Neural cell (in vitro differentiated cells): ENCODE results near the gene CASR. TPM values are rescaled to one million over a fixed set of nuclear protein-coding genes. Genes with fewer than 3 reads are reported as not detected.

ENCODE experiments used
- H2AFZ ChIP-seq: fragments of 200-600, 300-800 bp; sonication (generic), shearing (Covaris generic); 2 replicates; pipeline ENCODE4 v1.6.0; 2014; ENCODE audit warnings: low read depth, mild to moderate bottlenecking, antibody characterized with exemption, low read length, moderate library complexity
- H3F3A ChIP-seq: fragments of 200-600 bp; shearing (Covaris generic); 2 replicates; pipeline ENCODE4 v1.6.1; 2016; ENCODE audit warnings: mild to moderate bottlenecking, moderate library complexity, mixed read lengths, antibody characterized with exemption, low read length; ENCODE audit not compliant: insufficient read depth, poor library complexity, severe bottlenecking
- H3K27ac ChIP-seq: fragments of 200-600, 300-800 bp; sonication (generic), shearing (Covaris generic); 2 replicates; pipeline ENCODE4 v1.5.1; 2014; ENCODE audit warnings: mild to moderate bottlenecking, low read length, moderate library complexity
- H3K27me3 ChIP-seq: fragments of 300-800, 200-600 bp; sonication (generic), shearing (Covaris generic); 2 replicates; pipeline ENCODE4 v1.6.0; 2014; ENCODE audit warnings: mild to moderate bottlenecking, low read depth, low read length, moderate library complexity; ENCODE audit not compliant: insufficient read depth
- H3K36me3 ChIP-seq: fragments of 300-800, 200-600 bp; sonication (generic), shearing (Covaris generic); 2 replicates; pipeline ENCODE4 v1.5.1; 2014; ENCODE audit warnings: mild to moderate bottlenecking, antibody characterized with exemption, low read length, moderate library complexity; ENCODE audit not compliant: insufficient read depth
- H3K4me2 ChIP-seq: fragments of 300-800, 200-600 bp; sonication (generic), shearing (Covaris generic); 2 replicates; pipeline ENCODE4 v1.6.0; 2014; ENCODE audit warnings: mild to moderate bottlenecking, low read length
- H3K4me3 ChIP-seq: fragments of 300-800, 200-600 bp; sonication (generic), shearing (Covaris generic); 2 replicates; pipeline ENCODE4 v1.5.1; 2014; ENCODE audit warnings: mild to moderate bottlenecking, low read length, moderate library complexity
- H3K79me2 ChIP-seq: fragments of 200-600 bp; shearing (Covaris generic); replicated peaks from 2 replicates; pipeline ENCODE4 v1.6.0; 2014; ENCODE audit warnings: mild to moderate bottlenecking, low read length, moderate library complexity; ENCODE audit not compliant: insufficient read depth
- H3K9ac ChIP-seq: fragments of 300-800, 200-600 bp; sonication (generic), shearing (Covaris generic); 2 replicates; pipeline ENCODE4 v1.6.1; 2016; ENCODE audit warnings: mild to moderate bottlenecking, low read length, mixed read lengths
- H3K9me2 ChIP-seq: fragments of 200-600 bp; shearing (Covaris generic); 2 replicates; pipeline ENCODE4 v1.6.1; 2016; ENCODE audit warnings: mild to moderate bottlenecking, low read length, mixed read lengths; ENCODE audit not compliant: insufficient read depth
- H3K9me3 ChIP-seq: fragments of 200-600, 300-800 bp; sonication (generic), shearing (Covaris generic); 2 replicates; pipeline ENCODE4 v1.6.1; 2016; ENCODE audit warnings: mild to moderate bottlenecking, mixed run types, low read length, moderate library complexity, mixed read lengths
- H4K20me1 ChIP-seq: fragments of 200-600 bp; shearing (Covaris generic); 2 replicates; pipeline ENCODE4 v1.6.1; 2016; ENCODE audit warnings: mild to moderate bottlenecking, mixed run types; ENCODE audit not compliant: insufficient read depth
- CTCF ChIP-seq: fragments of 450-650 bp; IDR thresholded peaks from 2 replicates; pipeline ENCODE4 v1.5.1; 2014; ENCODE audit warnings: antibody characterized with exemption, mild to moderate bottlenecking, moderate library complexity; ENCODE audit not compliant: poor library complexity, severe bottlenecking
- EP300 ChIP-seq: fragments of 450-650 bp; conservative IDR thresholded peaks from 2 replicates; pipeline ENCODE4 v1.6.1; 2014; ENCODE audit warnings: antibody characterized with exemption, mild to moderate bottlenecking, moderate library complexity; ENCODE audit not compliant: poor library complexity, severe bottlenecking
- EZH2 ChIP-seq: fragments of 200-600, 300-800 bp; shearing (Covaris generic), sonication (generic); IDR thresholded peaks from 2 replicates; pipeline ENCODE4 v1.6.1; 2014; ENCODE audit warnings: antibody characterized with exemption, low read length, borderline replicate concordance, mild to moderate bottlenecking; ENCODE audit not compliant: insufficient read depth, poor library complexity, severe bottlenecking
- MXI1 ChIP-seq: fragments of 450-650 bp; conservative IDR thresholded peaks from 2 replicates; pipeline ENCODE4 v1.6.1; 2014; ENCODE audit warnings: antibody characterized with exemption, mild to moderate bottlenecking; ENCODE audit not compliant: poor library complexity, severe bottlenecking
- POLR2AphosphoS5 ChIP-seq: IDR thresholded peaks from 2 replicates; pipeline ENCODE4 v1.6.1; 2012
- RAD21 ChIP-seq: fragments of 450-650 bp; conservative IDR thresholded peaks from 2 replicates; pipeline ENCODE4 v1.6.1; 2014; ENCODE audit warnings: antibody characterized with exemption, mild to moderate bottlenecking, moderate library complexity
- SMC3 ChIP-seq: fragments of 450-650 bp; conservative IDR thresholded peaks from 2 replicates; pipeline ENCODE4 v1.6.1; 2014; ENCODE audit warnings: antibody characterized with exemption, mild to moderate bottlenecking, moderate library complexity; ENCODE audit not compliant: poor library complexity
- TAF1 ChIP-seq: IDR thresholded peaks from 2 replicates; pipeline ENCODE4 v1.6.1; 2012; ENCODE audit warnings: low read depth
- polyA plus RNA-seq: library from polyadenylated mRNA; depleted of rRNA; stranded (reverse); fragments of >200 nt; gene quantifications from 2 replicates; pipeline ENCODE4 v1.2.3, GENCODE V29; 2014
- TF ChIP-seq, protein P1 (sequence below): IDR thresholded peaks from 2 replicates; pipeline ENCODE4 v1.6.1; 2012; ENCODE audit warnings: borderline replicate concordance

The CASR gene
- polyA plus RNA-seq, 1 donor from 2014 or later, result not detected

GRCh38 chr3:122239112-122239511, 55.6 kb downstream of the CASR start:
- no peaks in the 10 kb centered on the region for H3K9me3 ChIP-seq
- no peaks in the 10 kb centered on the region for H3K79me2 ChIP-seq
- no peaks in the 10 kb centered on the region for H4K20me1 ChIP-seq
- no peak overlapping the region for H3K9ac ChIP-seq
- H3K9me2 ChIP-seq, result no peaks in the 10 kb centered on the region
- no peak overlapping the region for H3K27ac ChIP-seq
- H3K4me3 ChIP-seq, result no peak overlapping the region
- no peaks in the 10 kb centered on the region for H3K36me3 ChIP-seq
- no peaks in the 10 kb centered on the region for H3F3A ChIP-seq
- TF ChIP-seq TAF1 (no peak), MXI1 (no peak), POLR2AphosphoS5 (no peak), SMC3 (no peak), CTCF (no peak), EZH2 (no peak), RAD21 (no peak), EP300 (no peak)
- TF ChIP-seq, protein P1, sequence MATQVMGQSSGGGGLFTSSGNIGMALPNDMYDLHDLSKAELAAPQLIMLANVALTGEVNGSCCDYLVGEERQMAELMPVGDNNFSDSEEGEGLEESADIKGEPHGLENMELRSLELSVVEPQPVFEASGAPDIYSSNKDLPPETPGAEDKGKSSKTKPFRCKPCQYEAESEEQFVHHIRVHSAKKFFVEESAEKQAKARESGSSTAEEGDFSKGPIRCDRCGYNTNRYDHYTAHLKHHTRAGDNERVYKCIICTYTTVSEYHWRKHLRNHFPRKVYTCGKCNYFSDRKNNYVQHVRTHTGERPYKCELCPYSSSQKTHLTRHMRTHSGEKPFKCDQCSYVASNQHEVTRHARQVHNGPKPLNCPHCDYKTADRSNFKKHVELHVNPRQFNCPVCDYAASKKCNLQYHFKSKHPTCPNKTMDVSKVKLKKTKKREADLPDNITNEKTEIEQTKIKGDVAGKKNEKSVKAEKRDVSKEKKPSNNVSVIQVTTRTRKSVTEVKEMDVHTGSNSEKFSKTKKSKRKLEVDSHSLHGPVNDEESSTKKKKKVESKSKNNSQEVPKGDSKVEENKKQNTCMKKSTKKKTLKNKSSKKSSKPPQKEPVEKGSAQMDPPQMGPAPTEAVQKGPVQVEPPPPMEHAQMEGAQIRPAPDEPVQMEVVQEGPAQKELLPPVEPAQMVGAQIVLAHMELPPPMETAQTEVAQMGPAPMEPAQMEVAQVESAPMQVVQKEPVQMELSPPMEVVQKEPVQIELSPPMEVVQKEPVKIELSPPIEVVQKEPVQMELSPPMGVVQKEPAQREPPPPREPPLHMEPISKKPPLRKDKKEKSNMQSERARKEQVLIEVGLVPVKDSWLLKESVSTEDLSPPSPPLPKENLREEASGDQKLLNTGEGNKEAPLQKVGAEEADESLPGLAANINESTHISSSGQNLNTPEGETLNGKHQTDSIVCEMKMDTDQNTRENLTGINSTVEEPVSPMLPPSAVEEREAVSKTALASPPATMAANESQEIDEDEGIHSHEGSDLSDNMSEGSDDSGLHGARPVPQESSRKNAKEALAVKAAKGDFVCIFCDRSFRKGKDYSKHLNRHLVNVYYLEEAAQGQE, result no peak
- no peak overlapping the region for H3K4me2 ChIP-seq
- H2AFZ ChIP-seq, result no peak overlapping the region
- no peaks in the 10 kb centered on the region for H3K27me3 ChIP-seq

DNA sequence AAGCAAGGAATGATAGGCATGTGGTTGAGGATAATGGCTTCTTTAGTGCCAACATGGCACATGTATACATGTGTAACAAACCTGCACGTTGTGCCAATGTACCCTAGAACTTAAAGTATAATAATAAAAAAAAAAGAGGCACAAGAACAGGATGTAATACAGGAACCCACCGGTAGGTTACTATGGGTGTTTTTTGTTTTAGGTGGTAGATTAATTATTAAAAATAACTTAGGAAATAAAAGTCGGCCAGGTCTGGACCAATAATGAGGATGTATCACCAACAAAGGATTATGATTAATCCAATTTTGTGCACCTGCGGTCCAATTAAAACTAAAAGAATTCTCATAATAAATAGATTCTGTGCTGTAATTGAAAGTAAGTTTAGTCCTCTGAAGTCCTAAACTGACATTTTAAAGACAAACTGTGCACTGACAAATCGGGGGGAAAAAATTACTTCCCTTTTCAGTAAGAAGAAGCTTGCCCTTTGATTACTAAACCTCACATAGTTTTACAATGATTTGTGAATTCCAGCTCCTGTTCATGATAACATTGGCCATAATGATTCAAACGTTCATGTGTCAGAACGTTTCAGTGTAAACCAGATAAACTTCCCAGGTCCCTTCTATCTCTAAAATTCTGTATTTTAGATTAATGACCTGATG, 62.2 kb downstream of the CASR start:
- no peak overlapping the region for H2AFZ ChIP-seq
- H3K9me2 ChIP-seq, result no peaks in the 10 kb centered on the region
- H3K9me3 ChIP-seq, result no peaks in the 10 kb centered on the region
- no peaks in the 10 kb centered on the region for H3K79me2 ChIP-seq
- H3K9ac ChIP-seq, result no peak overlapping the region
- H3F3A ChIP-seq, result no peaks in the 10 kb centered on the region
- TF ChIP-seq EP300 (no peak), POLR2AphosphoS5 (no peak), SMC3 (no peak), EZH2 (no peak), CTCF (no peak), RAD21 (no peak), TAF1 (no peak), MXI1 (no peak)
- TF ChIP-seq, protein P1, result no peak
- H3K4me3 ChIP-seq, result no peak overlapping the region
- no peaks in the 10 kb centered on the region for H3K36me3 ChIP-seq
- H3K27me3 ChIP-seq, result no peaks in the 10 kb centered on the region
- no peak overlapping the region for H3K27ac ChIP-seq
- H4K20me1 ChIP-seq, result no peaks in the 10 kb centered on the region
- H3K4me2 ChIP-seq, result no peak overlapping the region
